Keratinocyte (primary cell): Measurements from ENCODE around the gene DYRK2. TPM values are rescaled to one million over a fixed set of nuclear protein-coding genes. Genes with fewer than 3 reads are reported as not detected.
A peak's percentile ranks its signal among the peaks of the same experiment; 100 is the strongest.

Experiments used
- DNase-seq: peaks from one replicate; pipeline ENCODE4 v3.0.0-alpha.2; 2011; ENCODE audit warnings: low read depth, missing footprints, low spot score
- FAIRE-seq: peaks from 2 replicates; lab custom pipeline; 2011; peaks lifted over from hg19 to GRCh38; lab: Jason Lieb, UNC
- H2AFZ ChIP-seq: 2 replicates; pipeline ENCODE4 v1.6.0; 2012; ENCODE audit warnings: low read length, control low read depth, inconsistent platforms; ENCODE audit not compliant: control insufficient read depth
- H3K27ac ChIP-seq: 2 replicates; pipeline ENCODE4 v1.5.1; 2011; ENCODE audit warnings: low read length; ENCODE audit not compliant: control insufficient read depth, insufficient read depth
- H3K27me3 ChIP-seq: 3 replicates; pipeline ENCODE4 v1.6.0; 2011; ENCODE audit warnings: low read length; ENCODE audit not compliant: control insufficient read depth, insufficient read depth; ENCODE audit errors: extremely low read depth
- H3K36me3 ChIP-seq, 2 experiments: 2 replicates in 1 of 2; 3 replicates in 1 of 2; pipeline ENCODE4 v1.5.1; 2011; ENCODE audit warnings: low read length in 2 of 2, mild to moderate bottlenecking in 1 of 2; ENCODE audit not compliant: control insufficient read depth in 2 of 2, insufficient read depth in 2 of 2; ENCODE audit errors: extremely low read depth in 1 of 2
- H3K4me1 ChIP-seq: 3 replicates; pipeline ENCODE4 v1.5.1; 2011; ENCODE audit warnings: low read length; ENCODE audit not compliant: control insufficient read depth, insufficient read depth; ENCODE audit errors: extremely low read depth
- H3K4me2 ChIP-seq: 3 replicates; pipeline ENCODE4 v1.6.0; 2011; ENCODE audit warnings: low read depth, low read length; ENCODE audit not compliant: control insufficient read depth, insufficient read depth; ENCODE audit errors: extremely low read depth
- H3K4me3 ChIP-seq, 3 experiments: fragments of 200-600 bp in 1 of 3; sonication (generic) in 1 of 3; 2 replicates in 2 of 3; 3 replicates in 1 of 3; pipeline ENCODE4 v1.5.1; 2011 to 2016; ENCODE audit warnings: low read length in 3 of 3, mild to moderate bottlenecking in 3 of 3, control low read depth in 2 of 3, inconsistent platforms in 1 of 3, low read depth in 1 of 3, mixed read lengths in 1 of 3, mixed run types in 1 of 3, moderate library complexity in 1 of 3; ENCODE audit not compliant: control insufficient read depth in 2 of 3, insufficient read depth in 2 of 3; ENCODE audit errors: extremely low read depth in 1 of 3
- H3K79me2 ChIP-seq: 2 replicates; pipeline ENCODE4 v1.6.0; 2012; ENCODE audit warnings: low read length; ENCODE audit not compliant: control insufficient read depth, insufficient read depth
- H3K9ac ChIP-seq: 3 replicates; pipeline ENCODE4 v1.6.0; 2011; ENCODE audit warnings: low read length; ENCODE audit not compliant: control insufficient read depth, insufficient read depth; ENCODE audit errors: extremely low read depth
- H3K9me1 ChIP-seq: 3 replicates; pipeline ENCODE4 v1.6.0; 2011; ENCODE audit warnings: low read length; ENCODE audit not compliant: control insufficient read depth, insufficient read depth; ENCODE audit errors: extremely low read depth
- H3K9me3 ChIP-seq: 2 replicates; pipeline ENCODE4 v1.5.1; 2012; ENCODE audit warnings: low read depth, low read length; ENCODE audit not compliant: control insufficient read depth
- H4K20me1 ChIP-seq: 3 replicates; pipeline ENCODE4 v1.6.0; 2011; ENCODE audit warnings: low read length; ENCODE audit not compliant: control insufficient read depth, insufficient read depth; ENCODE audit errors: extremely low read depth
- EZH2 ChIP-seq: IDR thresholded peaks from one replicate; pipeline ENCODE4 v1.6.1; 2012; ENCODE audit warnings: inconsistent platforms, mild to moderate bottlenecking, low read length, moderate library complexity
- dilution Hi-C: fragments of 300-500 bp; cut with MboI; formaldehyde crosslinking; loops from one replicate; pipeline ENCODE4 v1.7.0; 2020; ENCODE audit warnings: low sequenced_read_pairs; ENCODE audit not compliant: extremely low pct_ligation_motif_present
- polyA minus RNA-seq, 3 experiments: library from RNA; depleted of rRNA, polyadenylated mRNA; stranded (reverse); fragments of >200 nt; gene quantifications; 1 replicate in 1 of 3; 2 replicates in 1 of 3; 3 replicates in 1 of 3; pipeline ENCODE4 v1.2.3, GENCODE V29; 2011
- polyA plus RNA-seq, 5 experiments: library from polyadenylated mRNA; depleted of rRNA in 3 of 5; stranded (reverse) in 3 of 5; stranded (forward) in 1 of 5; unstranded in 1 of 5; fragments of >200 nt; gene quantifications; 1 replicate in 1 of 5; 2 replicates in 3 of 5; 3 replicates in 1 of 5; pipeline versions ENCODE4 v1.2.1 to v1.2.3, GENCODE V29; 2011 to 2012; ENCODE audit warnings: missing spikeins in 2 of 5, low read depth in 1 of 5, low replicate concordance in 1 of 5
- TF ChIP-seq, protein P1 (sequence below), 3 experiments: IDR thresholded peaks in 1 of 3; conservative IDR thresholded peaks in 1 of 3; optimal IDR thresholded peaks in 1 of 3; 2 replicates in 2 of 3; 3 replicates in 1 of 3; pipeline versions ENCODE3 to v1.5.1; 2011; ENCODE audit warnings: low read length in 3 of 3, mild to moderate bottlenecking in 3 of 3, moderate library complexity in 2 of 3, control low read depth in 1 of 3, inconsistent platforms in 1 of 3; ENCODE audit not compliant: insufficient read depth in 2 of 3; ENCODE audit errors: extremely low read depth in 1 of 3

The DYRK2 gene
- polyA plus RNA-seq (22.1 to 22.7 TPM (median 22.1 TPM) in 3 replicates), polyA minus RNA-seq (37.4 to 53.0 TPM (median 43.3 TPM) in 3 replicates)
- 8.7 TPM for polyA plus RNA-seq (2011; ENCODE audit: low read depth)
- 11.9 and 14.9 TPM in 2 replicates for polyA plus RNA-seq (2011; cell fraction: cytosol; rRNA removed)
- 24.2 and 25.2 TPM in 2 replicates for polyA plus RNA-seq (2011; cell fraction: nucleus; rRNA removed)
- polyA plus RNA-seq (2012; ENCODE audit: low replicate concordance) = 8.5 and 18.2 TPM in 2 replicates
- polyA minus RNA-seq (2011; cell fraction: cytosol; rRNA and poly(A)+ RNA removed) = 15.2 TPM
- polyA minus RNA-seq (2011; cell fraction: nucleus; rRNA and poly(A)+ RNA removed) = 19.2 and 30.8 TPM in 2 replicates

DNA sequence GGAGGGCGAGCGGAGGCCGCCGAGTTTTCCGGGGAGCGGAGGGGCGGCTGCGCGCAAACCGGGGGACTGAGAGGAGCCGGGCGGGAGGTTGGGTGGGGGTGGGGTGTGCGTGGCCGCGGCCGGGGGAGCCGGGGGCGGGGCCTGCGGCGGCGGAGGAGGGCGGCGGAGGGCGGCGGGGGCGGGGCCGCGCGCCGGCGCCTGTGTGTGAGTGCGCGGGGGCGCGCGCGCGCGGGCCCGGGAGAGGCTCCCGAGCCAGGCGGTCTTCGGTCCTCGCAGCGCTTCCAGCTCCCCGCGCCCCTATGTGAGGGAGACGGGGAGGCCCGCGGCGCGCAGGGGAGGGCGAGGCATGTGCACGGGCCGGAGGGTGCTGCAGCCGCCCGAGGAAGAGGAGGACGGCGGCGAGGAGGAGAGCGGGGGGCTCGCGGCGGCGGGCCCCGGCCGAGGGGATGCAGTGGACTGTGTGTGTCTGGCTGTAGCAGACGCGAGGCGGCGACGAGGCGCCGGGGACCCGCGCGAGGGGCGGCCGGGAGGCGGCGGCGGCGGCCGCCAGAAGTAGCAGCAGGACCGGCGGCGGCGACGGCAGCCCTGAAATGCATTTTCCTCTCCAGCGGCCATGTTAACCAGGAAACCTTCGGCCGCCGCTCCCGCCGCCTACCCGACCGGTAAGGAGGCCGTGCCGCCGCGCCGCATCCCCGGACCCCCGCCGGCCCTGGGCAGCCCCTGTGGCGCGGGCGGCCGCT, at the start of gene DYRK2:
Gene DYRK2 (plus strand): TSS at position 225 of the 740 bp plus-strand sequence. CDS start 389 bp downstream, at position 614.
- H3K4me1 ChIP-seq = peaks cover 30% of the 10 kb centered on the region
- H3K4me3 ChIP-seq = peak within 1 kb of the TSS; percentile 61 to 90 (median 79)
- no peaks in the 10 kb centered on the region for H3K27me3 ChIP-seq
- H3K4me2 ChIP-seq = peak within 1 kb of the TSS; percentile 99
- peaks cover 3% of the 10 kb centered on the region for H3K9me1 ChIP-seq
- H3K36me3 ChIP-seq = peaks cover 0 to 2% of the 10 kb centered on the region in 2 experiments
- peak within 1 kb of the TSS; percentile 88 for H2AFZ ChIP-seq
- peak within 1 kb of the TSS; percentile 90 for H3K9ac ChIP-seq
- H3K27ac ChIP-seq = peak within 1 kb of the TSS; percentile 82
- no peak for FAIRE-seq
- H3K9me3 ChIP-seq = no peaks in the 10 kb centered on the region
- H4K20me1 ChIP-seq = no peaks in the 10 kb centered on the region
- no peak for TF ChIP-seq EZH2
- TF ChIP-seq, protein P1, sequence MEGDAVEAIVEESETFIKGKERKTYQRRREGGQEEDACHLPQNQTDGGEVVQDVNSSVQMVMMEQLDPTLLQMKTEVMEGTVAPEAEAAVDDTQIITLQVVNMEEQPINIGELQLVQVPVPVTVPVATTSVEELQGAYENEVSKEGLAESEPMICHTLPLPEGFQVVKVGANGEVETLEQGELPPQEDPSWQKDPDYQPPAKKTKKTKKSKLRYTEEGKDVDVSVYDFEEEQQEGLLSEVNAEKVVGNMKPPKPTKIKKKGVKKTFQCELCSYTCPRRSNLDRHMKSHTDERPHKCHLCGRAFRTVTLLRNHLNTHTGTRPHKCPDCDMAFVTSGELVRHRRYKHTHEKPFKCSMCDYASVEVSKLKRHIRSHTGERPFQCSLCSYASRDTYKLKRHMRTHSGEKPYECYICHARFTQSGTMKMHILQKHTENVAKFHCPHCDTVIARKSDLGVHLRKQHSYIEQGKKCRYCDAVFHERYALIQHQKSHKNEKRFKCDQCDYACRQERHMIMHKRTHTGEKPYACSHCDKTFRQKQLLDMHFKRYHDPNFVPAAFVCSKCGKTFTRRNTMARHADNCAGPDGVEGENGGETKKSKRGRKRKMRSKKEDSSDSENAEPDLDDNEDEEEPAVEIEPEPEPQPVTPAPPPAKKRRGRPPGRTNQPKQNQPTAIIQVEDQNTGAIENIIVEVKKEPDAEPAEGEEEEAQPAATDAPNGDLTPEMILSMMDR (optimal IDR thresholded peaks at IDR 0.05 in 1 of 3, IDR thresholded peaks at IDR 0.05 in 1 of 3, conservative IDR thresholded peaks at IDR 0.05 in 1 of 3; ENCODE audit: extremely low read depth in 1 of 3, insufficient read depth in 2 of 3, low read length in 3 of 3) = no peak
- peaks cover 43% of the 10 kb centered on the region for H3K79me2 ChIP-seq
- no peak for DNase-seq
- dilution Hi-C loops = no loop called here

DNA sequence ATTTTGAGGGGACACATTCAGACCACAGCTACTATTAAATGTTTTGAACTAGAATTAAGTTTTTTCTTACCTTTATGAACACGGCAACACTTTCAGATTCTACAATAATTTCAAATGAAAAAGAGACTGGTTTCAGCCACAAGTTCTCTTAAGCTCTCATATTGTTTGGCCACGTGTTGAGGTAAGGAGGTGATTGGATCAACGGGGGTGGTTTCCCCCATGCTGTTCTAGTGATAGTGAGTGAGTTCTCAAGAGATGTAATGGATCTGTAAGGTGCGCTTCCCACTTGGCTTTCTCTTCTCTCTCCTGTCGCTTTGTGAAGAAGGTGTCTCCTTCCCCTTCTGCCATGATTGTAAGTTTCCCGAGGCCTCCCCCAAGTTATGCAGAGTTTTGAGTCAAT, 48.9 kb upstream of the DYRK2 start:
- TF ChIP-seq, protein P1 (optimal IDR thresholded peaks at IDR 0.05 in 1 of 3, IDR thresholded peaks at IDR 0.05 in 1 of 3, conservative IDR thresholded peaks at IDR 0.05 in 1 of 3; ENCODE audit: extremely low read depth in 1 of 3, insufficient read depth in 2 of 3, low read length in 3 of 3) = no peak
- TF ChIP-seq EZH2 = no peak
- no peak overlapping the region for H3K4me3 ChIP-seq
- FAIRE-seq = no peak
- no peak overlapping the region for H3K27ac ChIP-seq
- no peak overlapping the region for H3K4me2 ChIP-seq
- H3K4me1 ChIP-seq = no peaks in the 10 kb centered on the region
- no peaks in the 10 kb centered on the region for H3K9me3 ChIP-seq
- H3K79me2 ChIP-seq = no peaks in the 10 kb centered on the region
- H4K20me1 ChIP-seq = no peaks in the 10 kb centered on the region
- no peaks in the 10 kb centered on the region for H3K27me3 ChIP-seq
- H2AFZ ChIP-seq = no peak overlapping the region
- H3K9ac ChIP-seq = no peak overlapping the region
- no peaks in the 10 kb centered on the region for H3K36me3 ChIP-seq
- no peak for DNase-seq
- no peaks in the 10 kb centered on the region for H3K9me1 ChIP-seq
- dilution Hi-C loops = no loop called here
